GM21381 (cell line): ENCODE measurements around the gene CCDC144A.
"Not testable (repeated sequence)": the region's sequence is repeated elsewhere in the genome, so short reads cannot be mapped to it uniquely, and the experiment has no call there.

ENCODE experiments used
- ATAC-seq: cut with Tn5 transposase; IDR thresholded peaks from one replicate; pipeline ENCODE4 v1.9.1; 2021; ENCODE audit warnings: mild to moderate bottlenecking, moderate library complexity; ENCODE audit not compliant: unreplicated experiment

The CCDC144A gene

GRCh38 chr17:16750515-16750914, 60.5 kb downstream of the CCDC144A start:
- not testable (repeated sequence) for ATAC-seq

DNA sequence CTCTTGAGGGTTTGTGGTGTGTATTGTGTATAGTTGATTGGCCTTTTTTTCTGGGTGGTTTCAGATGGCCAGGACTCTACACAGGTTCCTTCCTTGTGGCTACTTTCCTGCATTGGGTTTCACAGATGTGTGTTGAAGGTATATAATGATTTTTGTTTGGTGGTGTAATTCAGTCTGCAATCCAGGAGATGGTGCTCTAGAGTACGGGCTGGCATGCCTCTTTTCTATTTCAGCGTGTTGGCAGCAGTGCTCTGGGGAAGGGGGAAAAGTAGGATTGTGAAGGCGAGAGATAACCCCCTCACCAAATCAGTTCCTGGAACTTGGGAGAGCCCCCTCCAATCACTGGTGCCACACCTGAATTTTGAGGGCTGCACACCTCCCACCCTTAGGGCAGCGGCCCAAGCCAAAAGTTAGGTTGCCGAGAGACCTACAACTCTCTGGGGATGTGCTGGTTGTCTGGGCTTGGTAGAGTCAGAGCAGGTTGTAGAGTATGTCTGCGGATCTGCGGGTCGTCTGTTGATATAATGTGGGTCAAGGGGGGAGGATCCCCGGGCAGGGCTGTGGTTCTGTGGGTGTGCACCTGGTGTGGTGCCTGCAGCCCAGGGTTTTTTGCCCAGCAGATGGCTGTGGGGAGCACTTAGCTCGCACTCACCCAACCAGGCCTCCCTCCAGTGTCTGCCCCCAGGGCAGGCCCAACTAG, 61.3 kb downstream of the CCDC144A start:
- not testable (repeated sequence) for ATAC-seq

DNA sequence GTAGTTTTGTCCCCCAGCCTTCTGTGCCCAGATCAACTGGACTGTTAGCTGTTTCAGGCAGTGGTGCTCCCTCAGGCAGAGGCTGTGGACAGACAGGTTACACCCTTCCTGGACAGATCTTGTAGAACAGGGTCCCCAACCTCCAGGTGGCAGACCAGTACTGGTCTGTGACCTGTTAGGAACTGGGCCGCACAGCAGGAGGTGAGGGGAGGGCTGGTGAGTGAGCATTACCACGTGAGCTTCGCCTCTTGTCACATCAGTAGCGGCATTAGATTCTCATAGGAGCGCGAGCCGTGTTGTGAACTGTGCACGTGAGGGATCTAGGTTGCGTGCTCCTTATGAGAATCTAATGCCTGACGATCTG, 61.9 kb downstream of the CCDC144A start:
- not testable (repeated sequence) for ATAC-seq

GRCh38 chr17:16757520-16757919, 67.5 kb downstream of the CCDC144A start:
- not testable (repeated sequence) for ATAC-seq

DNA sequence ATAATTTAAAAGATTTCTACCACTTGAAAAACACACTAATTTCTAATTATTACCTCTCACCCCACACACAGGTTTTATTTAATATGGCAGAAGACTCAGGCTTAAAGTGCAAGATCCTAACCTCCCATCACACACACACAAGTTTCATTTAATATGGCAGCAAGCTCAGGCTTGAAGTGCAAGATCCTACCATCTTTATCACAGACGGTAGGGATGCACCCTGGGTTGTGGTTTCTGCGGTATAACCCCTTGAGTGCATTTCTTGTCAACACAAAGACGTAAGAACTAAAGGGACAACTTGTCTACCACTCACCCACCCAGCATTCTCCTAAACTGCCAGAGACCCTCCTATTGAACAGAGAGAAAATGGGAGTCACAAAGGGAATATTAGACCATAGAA, 68.1 kb downstream of the CCDC144A start:
- ATAC-seq: not testable (repeated sequence)

- not testable (repeated sequence) for ATAC-seq
Observed at GRCh38 chr17:16768290-16769175, 78.5 kb downstream of the CCDC144A start.

GRCh38 chr17:16772394-16773145, 82.5 kb downstream of the CCDC144A start:
- ATAC-seq: not testable (repeated sequence)

GRCh38 chr17:16773146-16773522, 83.1 kb downstream of the CCDC144A start:
- ATAC-seq: not testable (repeated sequence)

- not testable (repeated sequence) for ATAC-seq
Observed at GRCh38 chr17:16787851-16788250, 97.8 kb downstream of the CCDC144A start.

DNA sequence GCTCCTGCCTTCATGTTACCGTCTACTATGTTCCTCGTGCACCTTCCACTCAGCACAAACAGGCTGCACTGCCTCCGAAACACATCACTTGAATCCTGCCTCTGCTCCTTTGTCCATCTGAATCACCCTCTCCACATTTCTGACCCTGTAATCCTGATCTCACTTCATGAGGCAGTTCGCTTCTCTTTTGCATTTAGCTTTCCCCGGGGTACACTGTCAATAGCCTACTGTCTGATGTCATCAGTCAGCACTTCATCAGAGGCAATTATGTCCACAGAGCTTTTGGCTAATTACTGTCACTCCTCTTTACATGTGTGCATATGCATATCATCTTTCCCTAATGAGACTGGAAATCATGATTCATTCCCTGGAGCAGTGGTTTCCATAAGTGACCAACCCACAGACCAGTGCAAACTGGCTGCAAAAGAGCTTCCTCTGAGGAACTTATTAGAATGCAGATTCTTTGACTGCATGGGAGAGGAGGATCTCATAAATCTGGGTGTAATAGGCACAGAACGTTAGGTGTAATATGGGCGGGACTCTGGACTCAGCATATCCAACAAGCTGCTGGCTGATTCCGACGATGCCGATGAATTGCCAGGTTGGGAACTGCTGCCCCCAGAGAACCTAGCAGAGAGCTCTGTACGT, 99.0 kb downstream of the CCDC144A start:
- not testable (repeated sequence) for ATAC-seq

DNA sequence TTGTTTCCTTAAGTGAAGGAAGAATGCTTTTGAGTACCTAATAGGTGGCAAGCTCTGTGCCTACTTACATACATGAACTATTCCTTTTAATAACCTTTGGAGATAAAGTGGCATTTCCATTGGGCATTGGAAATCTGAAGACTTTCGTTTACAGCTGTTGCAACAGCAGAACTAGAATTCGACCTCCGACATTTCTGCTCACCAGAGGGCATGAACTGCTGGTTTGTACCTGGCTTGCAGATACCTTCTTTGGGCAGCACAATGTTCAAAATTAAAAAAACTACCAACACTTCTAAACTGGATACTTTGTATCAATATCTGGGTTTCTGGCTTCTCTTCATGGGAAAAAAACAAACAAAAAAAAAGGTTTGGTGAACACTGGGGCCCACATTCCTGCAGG, 99.6 kb downstream of the CCDC144A start:
- not testable (repeated sequence) for ATAC-seq

GRCh38 chr17:16790313-16790871, 100.4 kb downstream of the CCDC144A start:
- ATAC-seq: not testable (repeated sequence)

DNA sequence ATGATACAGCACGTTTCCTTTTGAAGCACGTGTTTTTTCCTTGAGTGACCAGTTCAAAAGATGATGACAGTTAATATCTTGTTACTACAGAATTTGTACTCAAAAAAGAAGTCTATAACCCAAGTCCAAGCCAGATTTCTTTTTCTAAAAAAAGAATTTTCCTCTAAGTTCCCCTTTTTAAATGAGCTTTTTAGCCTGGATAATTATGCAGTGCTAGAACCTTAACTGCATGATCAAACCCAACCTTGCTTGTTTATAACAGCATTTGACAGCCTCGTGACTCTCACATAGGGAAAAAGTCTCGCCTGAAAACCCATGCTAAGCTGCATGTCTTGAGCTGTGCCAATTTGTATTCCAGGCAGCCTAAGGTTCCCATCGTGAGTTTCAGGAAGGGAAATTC, 104.2 kb downstream of the CCDC144A start:
- ATAC-seq: not testable (repeated sequence)

- not testable (repeated sequence) for ATAC-seq
Observed at GRCh38 chr17:16795894-16796293, 105.9 kb downstream of the CCDC144A start.

DNA sequence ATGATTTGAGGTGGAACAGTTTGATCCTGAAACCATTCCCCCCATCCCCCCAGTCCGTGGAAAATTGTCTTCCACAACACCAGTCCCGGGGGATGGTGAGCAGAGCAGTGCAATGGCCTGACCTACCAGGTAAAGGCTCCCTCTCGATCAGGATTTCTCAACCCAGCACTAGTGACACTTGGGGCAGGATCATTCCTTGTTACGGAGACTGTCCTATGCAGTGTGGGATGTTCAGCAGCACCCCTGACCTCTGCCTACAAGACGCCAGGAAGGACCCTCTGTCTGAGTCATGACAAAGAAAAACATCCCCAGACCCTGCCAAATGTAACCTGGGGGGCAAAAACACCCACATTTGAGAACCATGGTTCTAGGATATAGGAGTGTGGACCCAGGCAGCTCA, 114.8 kb downstream of the CCDC144A start:
- ATAC-seq: not testable (repeated sequence)

- not testable (repeated sequence) for ATAC-seq
Observed at GRCh38 chr17:16806599-16806998, 116.6 kb downstream of the CCDC144A start.

GRCh38 chr17:16807620-16808019, 117.6 kb downstream of the CCDC144A start:
- not testable (repeated sequence) for ATAC-seq

DNA sequence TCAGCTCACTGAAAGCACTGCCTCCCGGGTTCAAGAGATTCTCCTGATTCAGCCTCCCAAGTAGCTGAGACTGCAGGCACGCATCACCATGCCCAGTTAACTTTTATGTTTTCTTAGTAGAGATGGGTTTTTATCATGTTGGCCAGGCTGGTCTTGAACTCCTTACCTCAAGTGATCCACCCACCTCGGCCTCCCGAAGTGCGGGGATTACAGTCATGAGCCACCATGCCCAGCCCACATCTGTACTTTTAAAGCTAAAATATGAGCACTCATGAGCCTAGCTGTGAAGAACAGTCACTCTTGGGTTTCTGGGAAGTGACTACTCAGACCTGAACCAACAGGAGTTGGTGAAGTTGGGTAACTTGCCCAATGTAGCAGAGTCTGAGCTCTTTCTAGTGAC, 120.2 kb downstream of the CCDC144A start:
- ATAC-seq: not testable (repeated sequence)

- not testable (repeated sequence) for ATAC-seq
Observed at GRCh38 chr17:16812126-16812525, 122.1 kb downstream of the CCDC144A start.

DNA sequence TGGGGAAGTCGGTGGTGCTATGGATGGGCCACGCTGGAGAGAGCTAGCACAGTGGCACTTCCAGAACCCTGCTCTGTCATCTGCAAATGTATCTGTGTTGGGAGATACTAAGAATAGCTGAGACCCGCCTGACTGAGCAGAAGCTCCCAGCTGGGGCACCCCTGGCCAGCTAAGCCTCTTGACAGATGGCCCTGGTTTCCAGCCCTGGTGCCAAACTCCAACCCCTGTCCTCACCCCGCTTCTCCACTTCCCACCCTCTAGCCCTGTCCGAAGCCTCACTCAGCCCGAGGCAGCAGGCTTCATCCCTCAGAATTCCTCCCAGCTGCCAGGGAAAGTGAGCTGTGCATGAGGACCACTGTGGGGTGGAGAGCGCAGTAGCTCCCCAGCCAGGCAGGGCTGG, 124.4 kb downstream of the CCDC144A start:
- ATAC-seq: no peak
